ENCODE measurements around the gene SLC44A2. TPM values are rescaled to one million over a fixed set of nuclear protein-coding genes. Genes with fewer than 3 reads are reported as not detected.

SLC44A2 gene
- 1.6 and 1.8 TPM in 2 replicates for total RNA-seq (2014; rRNA removed; shearing (Covaris generic))
- polyA plus RNA-seq (2015; cell fraction: cytosol; rRNA removed), result 24.9 and 25.1 TPM in 2 replicates
- 26.7 and 29.7 TPM in 2 replicates for polyA plus RNA-seq (2015; cell fraction: nucleus; rRNA removed)

DNA sequence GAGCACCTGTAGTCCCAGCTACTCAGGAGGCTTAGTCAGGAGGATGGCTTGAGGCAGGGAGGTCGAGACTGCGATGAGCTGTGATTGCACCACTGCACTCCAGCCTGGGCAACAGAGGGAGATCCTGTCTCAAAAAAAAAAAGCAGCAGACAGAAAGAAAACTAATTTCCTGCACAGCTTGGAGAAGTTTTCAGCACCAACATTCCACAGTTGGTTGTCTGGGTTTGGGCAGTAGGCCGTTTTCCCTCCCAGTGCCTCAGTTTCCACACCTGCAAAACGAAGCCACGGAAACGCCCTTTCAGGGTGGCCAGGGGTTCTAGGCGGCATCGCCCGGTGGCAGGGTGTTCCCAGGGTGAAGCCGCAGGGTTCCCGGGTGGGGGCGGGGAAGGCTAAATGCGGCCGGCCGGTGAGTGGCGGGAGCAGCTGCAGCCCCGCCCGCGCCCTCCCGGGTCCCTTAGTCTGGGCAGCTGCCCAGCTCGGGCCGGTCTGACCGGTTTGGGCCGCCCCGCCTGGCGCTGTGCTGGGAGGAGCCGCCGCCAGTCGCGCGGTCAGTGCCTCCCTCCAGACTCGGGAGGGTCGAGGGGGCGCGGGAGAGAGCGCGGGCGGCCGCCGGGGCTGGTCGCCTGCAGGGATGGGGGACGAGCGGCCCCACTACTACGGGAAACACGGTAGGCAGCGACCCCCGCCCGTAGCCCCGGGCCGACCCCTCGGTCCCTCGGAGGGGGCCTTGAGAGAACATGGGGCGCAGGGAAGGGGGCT, at the start of gene SLC44A2:
TSS of gene SLC44A2 (plus strand) at position 551 of the 759 bp plus-strand sequence. CDS start at position 632, 81 bp downstream.
- DNase-seq (ENCODE audit: low read depth), result no peak

DNA sequence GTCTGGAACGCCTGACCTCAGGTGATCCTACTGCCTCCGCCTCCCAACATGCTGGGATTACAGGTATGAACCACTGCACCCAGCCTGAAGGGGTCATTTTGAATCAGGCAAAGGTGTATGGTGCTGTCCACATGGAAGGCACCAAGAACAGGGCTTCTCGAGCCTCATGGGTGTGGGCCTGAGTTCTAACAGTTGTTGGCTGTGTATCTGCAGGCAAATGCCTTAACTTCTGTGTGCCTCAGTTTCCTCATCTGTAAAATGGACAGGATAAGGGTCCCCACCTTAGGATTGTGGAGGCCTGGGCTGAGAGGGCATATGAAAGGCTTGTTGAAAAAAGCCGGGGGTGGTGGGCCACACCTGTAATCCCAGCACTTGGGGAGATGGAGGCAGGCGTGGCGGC, 47.4 kb upstream of the SLC44A2 start:
- DNase-seq (ENCODE audit: low read depth), result no peak

- DNase-seq (ENCODE audit: low read depth), result peak; percentile 77
Observed at GRCh38 chr19:10580979-10581631, 44.2 kb upstream of the SLC44A2 start.

- no peak for DNase-seq (ENCODE audit: low read depth)
Observed at GRCh38 chr19:10582091-10582490, 43.3 kb upstream of the SLC44A2 start.

DNA sequence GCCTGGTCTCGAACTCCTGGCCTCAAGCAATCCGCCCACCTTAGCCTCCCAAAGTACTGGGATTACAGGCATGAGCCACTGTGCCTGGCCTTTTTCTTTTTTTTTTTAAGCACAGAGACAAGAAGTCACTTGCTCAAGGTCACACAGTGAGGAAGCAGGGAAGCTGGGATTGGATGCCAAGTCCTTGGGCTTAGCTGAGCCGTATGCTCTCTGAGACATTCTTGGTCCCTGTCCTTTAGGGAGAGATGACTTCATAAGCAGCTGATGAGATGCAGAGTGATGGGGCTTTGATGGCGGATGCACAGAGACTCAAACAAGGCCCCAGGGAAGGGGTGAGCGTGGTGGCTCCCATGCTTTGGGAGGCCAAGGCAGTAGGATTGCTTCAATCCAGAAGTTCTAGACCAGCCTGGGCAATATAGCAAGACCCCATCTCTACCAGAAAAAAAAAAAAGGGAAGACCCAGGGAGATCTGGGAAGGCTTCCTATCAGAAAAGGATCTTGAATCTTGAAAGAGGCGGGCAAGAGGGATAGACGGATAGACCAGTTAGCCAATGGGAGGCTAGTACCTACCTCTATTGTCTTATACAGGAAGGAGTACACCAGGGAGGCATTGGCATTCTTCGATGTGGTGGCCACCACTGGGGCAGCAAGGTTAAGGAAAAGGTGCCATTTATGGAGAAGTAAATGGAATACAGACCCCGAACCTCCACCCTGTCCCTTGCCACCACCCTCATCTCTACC, 42.1 kb upstream of the SLC44A2 start:
- DNase-seq (ENCODE audit: low read depth), result no peak

DNA sequence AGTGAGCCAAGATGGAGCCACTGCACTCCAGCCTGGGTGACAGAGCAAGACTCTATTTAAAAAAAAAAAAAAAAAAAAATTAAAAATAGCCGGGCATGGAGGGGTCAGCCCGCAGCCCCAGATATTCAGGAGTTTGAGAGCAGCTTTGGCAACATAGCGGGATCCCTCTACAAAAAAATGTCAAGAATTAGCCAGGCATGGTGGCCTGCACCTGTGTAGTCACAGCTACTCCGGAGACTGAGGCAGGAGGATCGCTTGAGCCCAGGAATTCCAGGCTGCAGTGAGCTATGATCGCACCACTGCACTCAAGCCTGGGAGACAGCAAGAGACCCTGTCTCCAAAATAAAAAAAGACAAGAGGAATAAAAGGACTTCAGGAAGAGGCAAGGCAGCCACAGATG, 39.0 kb upstream of the SLC44A2 start:
- DNase-seq (ENCODE audit: low read depth), result no peak

DNA sequence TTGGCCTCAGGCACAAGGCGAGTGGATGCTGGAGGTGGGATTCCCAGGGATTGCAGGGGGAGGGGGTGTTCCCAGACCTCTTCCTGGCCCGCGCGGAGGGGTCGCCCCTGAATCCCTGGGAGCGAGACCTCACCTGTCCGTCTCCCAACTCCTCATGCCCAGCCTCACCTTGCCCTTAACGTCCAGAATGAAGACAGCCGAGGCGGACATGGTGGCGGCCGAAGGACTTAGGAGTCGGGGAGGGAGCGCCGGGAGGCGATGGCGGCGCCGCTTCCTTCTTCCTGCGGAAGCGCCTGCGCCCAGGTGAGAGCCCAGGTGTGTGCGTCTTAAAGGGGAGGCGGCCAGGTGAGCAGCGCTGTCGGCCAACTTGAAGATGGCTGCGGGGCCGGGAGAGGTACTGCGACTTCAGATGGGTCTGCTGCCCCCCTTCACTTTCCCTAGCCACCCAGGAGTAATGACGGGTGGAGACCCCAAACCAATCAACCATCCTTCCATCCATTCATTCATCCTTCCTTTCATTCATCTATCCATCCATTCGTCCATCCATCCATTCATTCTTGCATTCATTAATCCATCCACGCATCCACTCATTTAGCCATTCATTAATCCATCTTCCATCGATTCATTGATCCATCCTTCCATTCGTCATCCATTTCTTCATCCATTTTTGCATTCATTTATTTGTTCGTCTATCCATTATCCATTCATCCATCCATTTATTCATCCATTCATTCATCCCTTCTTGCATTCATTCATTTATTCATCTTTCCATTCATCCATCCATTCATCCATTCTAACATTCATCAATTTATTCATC, 38.1 kb upstream of the SLC44A2 start, which contains the start of gene AP1M2:
TSS of gene AP1M2 (minus strand) at position 291 of the 817 bp plus-strand sequence. CDS start at position 210, 81 bp downstream.
- DNase-seq (ENCODE audit: low read depth), result no peak

- DNase-seq (ENCODE audit: low read depth), result no peak
Observed at GRCh38 chr19:10587839-10588150, 37.6 kb upstream of the SLC44A2 start.

- no peak for DNase-seq (ENCODE audit: low read depth)
Observed at GRCh38 chr19:10593148-10593547, 32.2 kb upstream of the SLC44A2 start.

DNA sequence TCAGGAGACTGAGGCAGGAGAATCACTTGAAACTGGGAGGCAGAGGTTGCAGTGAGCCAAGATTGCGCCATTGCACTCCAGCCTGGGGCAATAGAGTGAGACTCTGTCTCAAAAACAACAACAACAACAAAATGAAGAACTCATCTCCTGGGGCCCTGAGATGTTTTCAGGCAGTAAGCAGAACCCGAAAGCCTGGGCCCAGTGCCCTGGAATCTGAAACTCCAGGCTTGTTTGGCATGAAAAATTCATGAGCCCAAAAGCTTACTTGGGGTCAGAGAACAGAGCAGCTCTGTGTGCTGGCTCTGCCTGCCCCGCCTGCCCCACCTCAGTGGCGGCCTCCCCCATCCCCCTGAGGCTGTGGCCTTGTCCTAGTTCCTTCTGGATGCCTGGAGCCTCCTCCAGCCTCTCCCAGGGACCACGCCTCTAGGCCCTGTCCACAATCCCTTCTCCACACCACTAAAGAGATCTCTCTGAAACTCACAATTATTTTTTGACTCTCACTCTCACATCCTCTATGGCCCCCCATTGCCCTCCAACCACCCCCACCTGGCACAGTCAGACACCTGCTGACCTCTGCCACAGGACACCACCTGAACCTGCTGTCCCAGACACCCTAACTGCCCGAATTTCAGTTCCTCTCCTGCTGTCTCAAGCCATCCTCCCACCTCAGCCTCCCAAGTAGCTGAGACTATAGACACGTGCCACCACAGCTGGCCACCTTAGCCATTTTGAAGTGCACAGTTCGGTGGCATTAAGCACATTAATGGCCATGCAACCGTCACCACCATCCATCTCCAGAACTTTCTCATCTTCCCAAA, 31.3 kb upstream of the SLC44A2 start:
- DNase-seq (ENCODE audit: low read depth), result no peak

DNA sequence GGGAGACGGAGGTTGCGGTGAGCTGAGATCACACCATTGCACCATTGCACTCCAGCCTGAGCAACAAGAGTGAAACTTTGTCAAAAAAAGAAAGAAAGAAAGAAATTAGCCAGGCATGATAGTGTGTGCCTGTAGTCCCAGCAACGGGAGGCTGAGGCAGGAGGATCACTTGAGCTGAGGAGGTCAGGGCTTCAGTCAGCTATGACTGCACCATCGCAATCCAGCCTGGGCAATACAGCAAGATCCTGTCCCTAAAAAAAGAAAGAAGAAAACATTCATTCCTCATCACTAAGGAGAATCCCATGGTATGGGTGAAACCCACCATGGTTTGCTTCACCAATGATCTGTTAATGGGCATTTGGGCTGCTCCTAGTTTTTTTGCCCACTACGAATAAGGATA, 25.2 kb upstream of the SLC44A2 start:
- DNase-seq (ENCODE audit: low read depth), result no peak

- no peak for DNase-seq (ENCODE audit: low read depth)
Observed at GRCh38 chr19:10601999-10602329, 23.4 kb upstream of the SLC44A2 start.

DNA sequence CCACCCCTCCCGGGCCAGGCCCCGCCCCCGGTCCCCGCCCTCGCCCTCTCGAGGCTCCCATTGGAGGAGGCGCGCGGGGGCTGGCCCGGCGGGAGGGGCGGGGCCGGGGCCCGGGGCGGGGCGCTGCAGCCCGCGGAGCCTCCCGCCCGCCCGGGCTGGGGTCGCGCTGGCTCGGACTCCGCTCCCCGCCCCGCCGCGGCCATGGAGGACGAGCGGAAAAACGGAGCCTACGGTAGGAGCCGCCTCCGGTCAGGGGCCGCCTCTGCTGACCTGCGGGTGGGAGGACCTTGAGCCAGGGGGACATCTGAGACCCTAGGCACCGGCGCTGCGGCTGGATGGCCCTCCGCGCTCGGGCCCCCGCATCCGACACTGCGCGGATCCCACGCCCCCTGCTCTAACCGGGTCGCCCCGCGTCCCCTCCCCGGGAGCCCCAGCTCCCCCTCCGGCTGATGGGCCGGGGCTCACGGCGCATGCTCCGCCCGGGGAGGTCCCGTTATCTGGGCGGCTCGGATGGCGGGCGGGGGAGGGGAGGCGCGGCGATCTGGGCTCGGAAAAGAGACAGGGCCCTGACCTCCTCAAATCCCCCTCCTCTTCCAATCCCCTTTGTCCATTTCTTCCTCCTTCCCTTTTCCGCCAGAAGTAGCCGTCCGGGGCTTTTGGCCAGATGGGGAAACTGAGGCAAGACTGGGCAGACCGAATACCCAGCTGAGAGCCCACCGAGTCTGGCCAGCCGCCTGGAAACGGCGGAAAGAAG, 22.8 kb upstream of the SLC44A2 start:
- no peak for DNase-seq (ENCODE audit: low read depth)

GRCh38 chr19:10603084-10603872, 22.1 kb upstream of the SLC44A2 start:
- DNase-seq (ENCODE audit: low read depth), result no peak

DNA sequence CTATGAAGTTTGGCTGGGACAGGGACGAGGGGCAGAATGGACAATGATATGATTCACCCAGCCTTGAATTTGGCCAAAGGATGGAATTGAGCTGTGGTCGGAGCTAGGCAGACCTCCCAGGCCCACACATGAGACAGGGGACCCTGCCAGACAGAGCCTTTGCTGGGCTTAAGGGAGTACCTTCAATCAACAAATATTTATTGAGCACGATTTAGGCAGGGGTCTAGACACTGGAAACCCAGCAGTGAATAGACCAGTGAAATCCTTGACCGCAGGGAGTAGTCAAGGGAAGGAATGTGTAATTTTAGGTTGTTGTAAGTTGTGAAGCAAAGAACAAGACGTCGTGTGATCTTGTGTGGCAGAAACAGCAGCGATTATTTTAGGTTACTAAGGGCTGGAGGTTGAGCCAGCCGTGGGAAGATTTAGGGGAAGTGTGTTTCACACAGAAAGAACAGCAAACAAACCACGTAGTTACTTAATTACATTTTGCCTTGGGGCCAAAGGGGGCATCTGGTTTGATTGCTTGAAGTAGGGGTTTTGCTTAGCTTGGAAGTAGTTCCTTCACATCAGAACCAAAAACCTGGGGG, 21.4 kb upstream of the SLC44A2 start:
- DNase-seq (ENCODE audit: low read depth), result no peak

DNA sequence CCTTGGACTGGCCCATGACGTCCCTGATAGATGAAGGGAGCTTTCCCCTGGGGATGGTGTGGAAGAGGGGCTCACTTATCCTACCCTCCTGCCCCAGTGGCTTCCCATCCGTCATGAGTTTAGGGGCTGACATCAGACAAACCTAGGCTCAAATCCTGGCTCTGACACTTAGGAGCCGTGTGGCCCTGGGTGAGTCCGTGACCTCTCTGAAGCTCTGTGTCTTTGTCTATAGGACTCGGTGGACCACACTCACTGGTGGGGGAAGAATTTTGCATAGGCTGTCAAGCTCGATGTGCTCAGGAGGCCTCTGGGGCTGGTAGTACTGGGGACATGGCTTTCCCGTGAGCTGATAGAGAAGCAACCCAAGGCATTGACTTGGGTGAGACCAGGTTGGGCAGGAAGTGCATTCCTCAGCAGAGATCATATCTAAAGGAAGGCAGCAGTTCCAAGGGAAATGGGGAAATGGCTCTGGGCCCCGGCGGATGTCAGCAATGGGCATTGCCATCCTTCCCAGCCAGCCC, 20.8 kb upstream of the SLC44A2 start:
- DNase-seq (ENCODE audit: low read depth), result no peak

DNA sequence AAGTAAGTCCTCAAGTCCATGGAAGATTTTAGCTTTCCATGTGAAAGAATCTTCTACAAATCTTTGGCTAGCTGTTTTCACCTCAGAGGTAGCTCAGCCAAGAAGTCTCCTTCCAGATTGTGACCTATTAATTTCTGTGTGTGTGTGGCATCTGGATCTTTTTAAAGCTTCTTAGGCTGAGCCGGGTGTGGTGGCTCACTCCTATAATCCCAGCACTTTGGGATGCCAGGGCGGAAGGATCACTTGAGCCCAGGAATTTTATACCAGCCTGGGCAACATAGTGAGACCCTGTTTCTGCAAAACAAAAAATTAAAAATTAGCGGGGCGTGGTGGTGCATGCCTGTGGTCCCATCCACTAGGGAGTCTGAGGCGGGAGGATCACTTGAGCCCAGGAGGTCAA, 13.4 kb upstream of the SLC44A2 start:
- no peak for DNase-seq (ENCODE audit: low read depth)

GRCh38 chr19:10612499-10613119, 12.7 kb upstream of the SLC44A2 start:
- DNase-seq (ENCODE audit: low read depth), result no peak

All from HT1080 (cell line).